Measurements from ENCODE around the gene TTC5.
A peak's percentile ranks its signal among the peaks of the same experiment; 100 is the strongest.

Gene TTC5

DNA sequence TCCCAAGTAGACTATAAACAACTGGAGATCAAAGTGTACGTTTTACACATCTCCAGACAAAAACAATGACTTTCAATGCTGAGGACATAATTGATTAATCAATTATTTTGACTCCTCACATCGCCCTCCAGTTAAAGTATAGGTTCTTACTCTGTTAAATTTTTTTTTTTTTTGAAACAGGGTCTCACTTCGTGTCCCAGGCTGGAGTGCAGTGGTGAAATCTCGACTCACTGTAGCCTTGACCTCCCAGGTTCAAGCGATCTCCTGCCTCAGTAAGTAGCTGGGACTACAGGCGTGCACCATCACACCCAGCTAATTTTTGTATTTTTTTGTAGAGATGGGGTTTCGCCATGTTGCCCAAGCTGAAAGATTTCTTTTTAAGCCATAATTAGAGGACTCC lies 28.3 kb upstream of the TTC5 start:
- Histone ChIP-seq H3K4me1 (ENCODE audit: insufficient read depth, low read length, poor library complexity, severe bottlenecking) (peaks cover 23% of the 10 kb centered on the region), H3F3A (ENCODE audit: low read depth) (0 out of 2 replicates have a peak, but pooled peaks cover 3% of the 10 kb centered on the region), H3K4me3 (ENCODE audit: low read length, poor library complexity, severe bottlenecking) (peak overlapping the region; percentile 87), H3K4me2 (ENCODE audit: low read depth, low read length, poor library complexity, severe bottlenecking) (peak overlapping the region; percentile 88), H4K20me1 (ENCODE audit: insufficient read depth, low read length, poor library complexity, severe bottlenecking) (peaks cover 21% of the 10 kb centered on the region), H3K9ac (ENCODE audit: low read depth, low read length, poor library complexity, severe bottlenecking) (peak overlapping the region; percentile 76), H3K36me3 (ENCODE audit: insufficient read depth, low read length) (no peaks in the 10 kb centered on the region), H3K27me3 (ENCODE audit: insufficient read depth, low read length, poor library complexity, severe bottlenecking) (no peaks in the 10 kb centered on the region), H3K9me3 (ENCODE audit: insufficient read depth, low read depth, low read length) (no peaks in the 10 kb centered on the region), H3K79me2 (ENCODE audit: insufficient read depth, low read length) (peaks cover 40% of the 10 kb centered on the region), H2AFZ (ENCODE audit: low read length) (peak overlapping the region; percentile 86; the same call in 1 of the 2 replicates), H3K9me2 (replicated peaks; ENCODE audit: low read depth, low read length) (no peaks in the 10 kb centered on the region)
- TF ChIP-seq EZH2phosphoT487 (IDR thresholded peaks at IDR 0.05; ENCODE audit: borderline replicate concordance) = no peak
- TF ChIP-seq, protein P1, sequence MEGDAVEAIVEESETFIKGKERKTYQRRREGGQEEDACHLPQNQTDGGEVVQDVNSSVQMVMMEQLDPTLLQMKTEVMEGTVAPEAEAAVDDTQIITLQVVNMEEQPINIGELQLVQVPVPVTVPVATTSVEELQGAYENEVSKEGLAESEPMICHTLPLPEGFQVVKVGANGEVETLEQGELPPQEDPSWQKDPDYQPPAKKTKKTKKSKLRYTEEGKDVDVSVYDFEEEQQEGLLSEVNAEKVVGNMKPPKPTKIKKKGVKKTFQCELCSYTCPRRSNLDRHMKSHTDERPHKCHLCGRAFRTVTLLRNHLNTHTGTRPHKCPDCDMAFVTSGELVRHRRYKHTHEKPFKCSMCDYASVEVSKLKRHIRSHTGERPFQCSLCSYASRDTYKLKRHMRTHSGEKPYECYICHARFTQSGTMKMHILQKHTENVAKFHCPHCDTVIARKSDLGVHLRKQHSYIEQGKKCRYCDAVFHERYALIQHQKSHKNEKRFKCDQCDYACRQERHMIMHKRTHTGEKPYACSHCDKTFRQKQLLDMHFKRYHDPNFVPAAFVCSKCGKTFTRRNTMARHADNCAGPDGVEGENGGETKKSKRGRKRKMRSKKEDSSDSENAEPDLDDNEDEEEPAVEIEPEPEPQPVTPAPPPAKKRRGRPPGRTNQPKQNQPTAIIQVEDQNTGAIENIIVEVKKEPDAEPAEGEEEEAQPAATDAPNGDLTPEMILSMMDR (conservative IDR thresholded peaks at IDR 0.05; ENCODE audit: low read length) = no peak

DNA sequence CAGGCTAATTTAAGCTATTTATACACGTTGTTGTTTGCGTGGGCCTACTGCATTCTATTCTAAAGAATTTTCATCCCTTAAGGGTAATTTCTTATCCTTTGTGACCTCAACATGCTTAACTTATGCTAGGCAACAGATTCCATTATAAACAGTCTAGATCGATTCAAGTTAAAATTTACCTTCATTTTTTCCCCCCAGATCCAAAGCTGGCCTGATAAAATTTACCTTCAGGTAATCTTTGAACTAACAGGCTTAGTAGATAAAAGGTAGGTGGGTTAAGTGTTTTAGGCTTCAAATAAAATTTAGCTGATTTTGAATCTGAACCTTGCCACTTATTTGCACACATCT lies 27.7 kb upstream of the TTC5 start:
- Histone ChIP-seq H3K4me1 (ENCODE audit: insufficient read depth, low read length, poor library complexity, severe bottlenecking) (peaks cover 28% of the 10 kb centered on the region), H3K27me3 (ENCODE audit: insufficient read depth, low read length, poor library complexity, severe bottlenecking) (no peaks in the 10 kb centered on the region), H4K20me1 (ENCODE audit: insufficient read depth, low read length, poor library complexity, severe bottlenecking) (peaks cover 26% of the 10 kb centered on the region), H3K4me3 (ENCODE audit: low read length, poor library complexity, severe bottlenecking) (peak overlapping the region; percentile 87), H3K36me3 (ENCODE audit: insufficient read depth, low read length) (no peaks in the 10 kb centered on the region), H3K9me2 (replicated peaks; ENCODE audit: low read depth, low read length) (no peaks in the 10 kb centered on the region), H3F3A (ENCODE audit: low read depth) (0 out of 2 replicates have a peak, but pooled peaks cover 8% of the 10 kb centered on the region), H2AFZ (ENCODE audit: low read length) (peak overlapping the region; percentile 86), H3K9ac (ENCODE audit: low read depth, low read length, poor library complexity, severe bottlenecking) (peak overlapping the region; percentile 76), H3K4me2 (ENCODE audit: low read depth, low read length, poor library complexity, severe bottlenecking) (peak overlapping the region; percentile 88), H3K9me3 (ENCODE audit: insufficient read depth, low read depth, low read length) (no peaks in the 10 kb centered on the region), H3K79me2 (ENCODE audit: insufficient read depth, low read length) (peaks cover 45% of the 10 kb centered on the region)
- TF ChIP-seq EZH2phosphoT487 (IDR thresholded peaks at IDR 0.05; ENCODE audit: borderline replicate concordance) = no peak
- TF ChIP-seq, protein P1 (conservative IDR thresholded peaks at IDR 0.05; ENCODE audit: low read length) = no peak

DNA sequence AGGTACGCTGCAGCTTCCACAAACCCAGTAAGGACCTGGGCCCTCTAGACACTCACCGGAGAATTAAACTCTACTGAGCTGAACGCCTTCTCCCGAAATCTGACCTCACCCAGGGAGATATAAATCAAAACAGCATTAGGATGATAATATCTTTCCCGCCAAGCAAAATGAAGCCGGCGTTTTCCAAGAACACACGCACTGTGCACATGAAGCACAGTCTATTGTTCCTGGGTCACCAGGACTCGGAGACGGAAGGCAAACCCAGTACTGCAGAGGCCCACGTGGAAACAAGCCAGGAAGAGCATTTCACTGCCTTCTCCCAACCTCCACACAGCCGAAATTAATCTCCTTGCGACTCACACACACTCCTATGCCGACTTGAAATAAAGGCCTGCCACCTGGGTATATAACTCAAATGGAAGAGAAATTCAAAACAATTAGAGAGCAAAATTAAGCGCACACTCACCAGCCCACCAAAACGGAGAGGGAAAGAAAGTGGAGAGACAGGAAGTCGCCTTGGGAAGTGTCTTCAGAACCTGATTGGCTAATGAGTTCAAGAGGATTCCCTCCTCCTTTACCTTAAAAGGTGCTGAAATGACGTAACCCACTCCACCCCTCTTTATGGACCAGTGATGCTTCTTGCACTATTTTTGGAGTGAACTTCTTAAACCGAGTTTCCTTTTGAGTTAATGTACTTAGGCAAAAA lies 27.2 kb upstream of the TTC5 start, which contains the start of gene CCNB1IP1:
CCNB1IP1 (minus strand) TSS at position 492 of the 706 bp plus-strand sequence. CDS start 16,756 bp downstream, outside the sequence.
- Histone ChIP-seq H3F3A (ENCODE audit: low read depth) (peaks cover 13% of the 10 kb centered on the region; the same call in 1 of the 2 replicates), H3K9me3 (ENCODE audit: insufficient read depth, low read depth, low read length) (no peaks in the 10 kb centered on the region), H3K4me2 (ENCODE audit: low read depth, low read length, poor library complexity, severe bottlenecking) (peak within 1 kb of the TSS; percentile 88), H4K20me1 (ENCODE audit: insufficient read depth, low read length, poor library complexity, severe bottlenecking) (peaks cover 32% of the 10 kb centered on the region), H3K79me2 (ENCODE audit: insufficient read depth, low read length) (peaks cover 49% of the 10 kb centered on the region), H3K4me1 (ENCODE audit: insufficient read depth, low read length, poor library complexity, severe bottlenecking) (peaks cover 32% of the 10 kb centered on the region), H3K9me2 (replicated peaks; ENCODE audit: low read depth, low read length) (no peaks in the 10 kb centered on the region), H3K9ac (ENCODE audit: low read depth, low read length, poor library complexity, severe bottlenecking) (peak within 1 kb of the TSS; percentile 76), H3K4me3 (ENCODE audit: low read length, poor library complexity, severe bottlenecking) (peak within 1 kb of the TSS; percentile 87), H2AFZ (ENCODE audit: low read length) (peak within 1 kb of the TSS; percentile 86), H3K36me3 (ENCODE audit: insufficient read depth, low read length) (no peaks in the 10 kb centered on the region), H3K27me3 (ENCODE audit: insufficient read depth, low read length, poor library complexity, severe bottlenecking) (no peaks in the 10 kb centered on the region)
- TF ChIP-seq, protein P1 (conservative IDR thresholded peaks at IDR 0.05; ENCODE audit: low read length) = no peak
- TF ChIP-seq EZH2phosphoT487 (IDR thresholded peaks at IDR 0.05; ENCODE audit: borderline replicate concordance) = no peak

All from Loucy (cell line).